ENCODE measurements around the gene TRIM46. TPM values are rescaled to one million over a fixed set of nuclear protein-coding genes. Genes with fewer than 3 reads are reported as not detected.

The TRIM46 gene
- total and polyA plus RNA-seq, 2 experiments from 2014 or later = 2.1 to 3.4 TPM

DNA sequence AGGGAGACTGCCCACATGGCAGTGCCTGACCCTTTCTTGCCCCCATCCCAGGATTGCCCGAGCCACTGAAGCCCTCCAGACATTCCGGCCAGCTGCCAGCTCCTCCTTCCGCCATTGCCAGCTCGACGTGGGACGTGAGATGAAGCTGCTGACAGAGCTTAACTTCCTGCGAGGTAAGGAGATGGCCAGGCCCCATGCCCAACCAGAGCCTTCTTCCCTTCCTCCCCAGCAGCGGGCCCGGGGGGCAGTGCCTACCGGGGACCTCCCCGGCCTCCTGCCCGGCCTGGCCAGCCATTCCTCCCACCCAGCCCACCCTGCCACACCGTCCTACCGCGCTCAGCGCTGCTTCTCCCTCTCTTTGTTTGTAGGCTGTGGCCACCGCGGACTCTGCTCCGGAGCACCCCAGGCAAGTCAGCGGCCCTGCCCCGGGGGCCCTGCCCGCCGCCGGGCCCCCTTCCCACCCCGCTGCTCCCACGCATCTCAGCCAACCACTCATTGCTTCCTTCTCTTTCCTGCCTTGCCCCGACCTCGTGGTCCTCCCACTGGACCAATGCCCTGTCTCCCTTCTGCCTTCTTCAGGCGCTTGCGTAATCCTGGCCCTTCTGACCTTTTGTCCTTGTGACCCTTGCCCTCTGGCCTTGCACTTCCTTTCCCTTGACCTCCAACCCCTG is 4.9 kb downstream of the TRIM46 start:
- Histone ChIP-seq H3K9ac (no peak overlapping the region), H3K9me3 (ENCODE audit: low read depth) (no peaks in the 10 kb centered on the region), H3K27ac (no peak overlapping the region), H3K36me3 (ENCODE audit: low read depth) (no peaks in the 10 kb centered on the region; the same call in 1 of the 2 replicates), H3K4me2 (ENCODE audit: unreplicated experiment) (no peak overlapping the region), H4K20me1 (ENCODE audit: insufficient read depth) (no peaks in the 10 kb centered on the region), H3K27me3 (replicated peaks; ENCODE audit: insufficient read depth) (no peaks in the 10 kb centered on the region), H3F3A (ENCODE audit: insufficient read depth) (peaks cover 5% of the 10 kb centered on the region; the same call in 1 of the 2 replicates), H3K4me1 (ENCODE audit: insufficient read depth) (no peaks in the 10 kb centered on the region), H3K9me2 (ENCODE audit: insufficient read depth) (no peaks in the 10 kb centered on the region), H3K79me2 (ENCODE audit: insufficient read depth) (no peaks in the 10 kb centered on the region), H3K4me3 (no peak overlapping the region), H2AFZ (no peak overlapping the region)
- DNase-seq = no peak
- 77 to 83% methylated on average over 10 to 30 of the region's 30 CpGs for WGBS, 2 experiments (ENCODE audit: low coverage in 1 of 2, low lambda C conversion rate in 2 of 2, missing lambda C conversion rate in 2 of 2)
- no peak for TF ChIP-seq EZH2phosphoT487 (IDR thresholded peaks at IDR 0.05; ENCODE audit: insufficient read depth, low read depth)
- no peak for TF ChIP-seq EZH2 (IDR thresholded peaks at IDR 0.05; ENCODE audit: insufficient read depth, poor library complexity, severe bottlenecking)
- in situ Hi-C loops (cut with MboI) = no loop called here

DNA sequence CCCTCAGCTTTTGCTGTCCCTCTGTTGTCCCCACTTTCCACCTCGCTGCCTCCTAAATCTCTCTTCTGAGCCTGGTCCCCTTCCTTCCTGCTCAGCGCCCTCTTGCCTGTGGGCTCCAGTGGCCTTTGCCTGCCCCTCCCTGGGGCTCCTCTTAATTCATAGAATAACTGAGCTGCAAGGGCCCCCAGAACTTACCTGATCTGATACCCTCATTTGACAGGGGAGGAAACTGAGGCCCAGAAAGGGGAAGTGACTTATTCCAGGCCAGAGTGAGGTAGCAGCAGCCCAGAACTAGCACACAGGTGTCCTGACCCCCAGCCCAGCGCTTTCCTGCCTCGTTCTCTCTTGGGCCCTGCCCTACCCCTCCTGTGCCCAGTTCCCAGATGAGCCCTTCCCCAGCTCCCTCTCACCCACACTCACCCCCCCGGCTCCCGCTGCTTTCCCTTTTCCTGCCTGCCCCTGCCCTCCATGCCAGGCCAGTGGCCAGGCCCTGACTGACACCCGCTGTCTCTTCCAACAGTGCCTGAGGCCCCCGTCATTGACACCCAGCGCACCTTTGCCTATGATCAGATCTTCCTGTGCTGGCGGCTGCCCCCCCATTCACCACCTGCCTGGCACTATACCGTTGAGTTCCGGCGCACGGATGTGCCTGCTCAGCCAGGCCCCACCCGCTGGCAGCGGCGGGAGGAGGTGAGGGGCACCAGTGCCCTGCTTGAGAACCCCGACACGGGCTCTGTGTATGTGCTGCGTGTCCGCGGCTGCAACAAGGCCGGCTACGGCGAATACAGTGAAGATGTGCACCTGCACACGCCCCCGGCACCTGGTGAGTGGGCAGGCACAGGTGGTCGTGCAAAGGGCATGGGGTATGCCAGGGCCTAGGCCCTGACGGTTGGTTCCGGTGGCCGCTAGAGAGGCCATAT is 5.7 kb downstream of the TRIM46 start:
- Histone ChIP-seq H3K9me2 (ENCODE audit: insufficient read depth) (no peaks in the 10 kb centered on the region), H3K27me3 (replicated peaks; ENCODE audit: insufficient read depth) (no peaks in the 10 kb centered on the region), H3K9ac (no peak overlapping the region), H3K4me3 (no peak overlapping the region), H3K36me3 (ENCODE audit: low read depth) (no peaks in the 10 kb centered on the region; the same call in 1 of the 2 replicates), H3F3A (ENCODE audit: insufficient read depth) (peaks cover 5% of the 10 kb centered on the region; the same call in 1 of the 2 replicates), H3K4me2 (ENCODE audit: unreplicated experiment) (no peak overlapping the region), H3K9me3 (ENCODE audit: low read depth) (no peaks in the 10 kb centered on the region), H4K20me1 (ENCODE audit: insufficient read depth) (no peaks in the 10 kb centered on the region), H2AFZ (no peak overlapping the region), H3K79me2 (ENCODE audit: insufficient read depth) (no peaks in the 10 kb centered on the region), H3K4me1 (ENCODE audit: insufficient read depth) (no peaks in the 10 kb centered on the region), H3K27ac (no peak overlapping the region)
- 94% methylated on average over 30 to 31 of the region's 31 CpGs for WGBS, 2 experiments (ENCODE audit: low coverage in 1 of 2, low lambda C conversion rate in 2 of 2, missing lambda C conversion rate in 2 of 2)
- no peak for DNase-seq
- TF ChIP-seq EZH2phosphoT487 (IDR thresholded peaks at IDR 0.05; ENCODE audit: insufficient read depth, low read depth) (no peak), EZH2 (IDR thresholded peaks at IDR 0.05; ENCODE audit: insufficient read depth, poor library complexity, severe bottlenecking) (no peak)
- in situ Hi-C loops (cut with MboI) = no loop called here

DNA sequence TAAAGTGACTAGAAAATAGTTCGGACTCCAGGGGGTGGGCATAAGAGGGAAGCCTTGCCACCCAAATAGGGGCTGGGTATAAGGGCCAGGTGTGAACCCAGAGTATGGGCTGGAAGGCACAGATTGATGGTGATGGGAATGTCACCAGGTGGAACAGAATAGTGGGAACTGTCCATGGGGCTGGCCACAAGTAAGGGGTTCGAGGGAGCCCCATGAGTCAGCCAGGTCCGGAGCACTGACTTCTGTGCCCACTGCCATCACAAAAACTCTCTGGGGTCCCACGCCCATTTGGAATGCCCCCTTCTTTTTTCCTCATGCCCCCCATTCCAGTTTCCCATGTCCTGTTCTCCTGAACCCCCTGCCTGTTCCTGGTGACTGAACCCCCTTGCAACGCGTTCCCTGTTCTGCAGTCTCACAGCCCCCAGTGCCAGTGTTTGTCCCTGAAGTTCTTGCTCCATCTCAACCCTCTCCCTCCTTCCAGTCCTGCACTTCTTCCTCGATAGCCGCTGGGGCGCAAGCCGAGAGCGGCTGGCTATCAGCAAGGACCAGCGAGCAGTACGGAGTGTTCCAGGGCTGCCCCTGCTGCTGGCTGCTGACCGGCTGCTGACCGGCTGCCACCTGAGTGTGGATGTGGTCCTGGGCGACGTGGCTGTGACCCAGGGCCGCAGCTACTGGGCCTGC is 7.9 kb downstream of the TRIM46 start:
- H3K4me1 ChIP-seq (ENCODE audit: insufficient read depth) = no peaks in the 10 kb centered on the region
- 0 out of 2 replicates have a peak, but pooled peaks cover under 1% of the 10 kb centered on the region for H3F3A ChIP-seq (ENCODE audit: insufficient read depth)
- H3K9ac ChIP-seq = no peak overlapping the region
- H3K27me3 ChIP-seq (replicated peaks; ENCODE audit: insufficient read depth) = no peaks in the 10 kb centered on the region
- no peak overlapping the region for H2AFZ ChIP-seq
- no peaks in the 10 kb centered on the region for H3K9me3 ChIP-seq (ENCODE audit: low read depth)
- H3K4me3 ChIP-seq = no peak overlapping the region
- TF ChIP-seq EZH2 (IDR thresholded peaks at IDR 0.05; ENCODE audit: insufficient read depth, poor library complexity, severe bottlenecking) (no peak), EZH2phosphoT487 (IDR thresholded peaks at IDR 0.05; ENCODE audit: insufficient read depth, low read depth) (no peak)
- 94 to 96% methylated on average over 18 of the region's 18 CpGs for WGBS, 2 experiments (ENCODE audit: low coverage in 1 of 2, low lambda C conversion rate in 2 of 2, missing lambda C conversion rate in 2 of 2)
- in situ Hi-C loops (cut with MboI) = no loop called here
- no peaks in the 10 kb centered on the region for H4K20me1 ChIP-seq (ENCODE audit: insufficient read depth)
- no peak overlapping the region for H3K27ac ChIP-seq
- DNase-seq = no peak
- no peak overlapping the region for H3K4me2 ChIP-seq (ENCODE audit: unreplicated experiment)
- no peaks in the 10 kb centered on the region; the same call in 1 of the 2 replicates for H3K36me3 ChIP-seq (ENCODE audit: low read depth)
- H3K79me2 ChIP-seq (ENCODE audit: insufficient read depth) = no peaks in the 10 kb centered on the region
- no peaks in the 10 kb centered on the region for H3K9me2 ChIP-seq (ENCODE audit: insufficient read depth)

DNA sequence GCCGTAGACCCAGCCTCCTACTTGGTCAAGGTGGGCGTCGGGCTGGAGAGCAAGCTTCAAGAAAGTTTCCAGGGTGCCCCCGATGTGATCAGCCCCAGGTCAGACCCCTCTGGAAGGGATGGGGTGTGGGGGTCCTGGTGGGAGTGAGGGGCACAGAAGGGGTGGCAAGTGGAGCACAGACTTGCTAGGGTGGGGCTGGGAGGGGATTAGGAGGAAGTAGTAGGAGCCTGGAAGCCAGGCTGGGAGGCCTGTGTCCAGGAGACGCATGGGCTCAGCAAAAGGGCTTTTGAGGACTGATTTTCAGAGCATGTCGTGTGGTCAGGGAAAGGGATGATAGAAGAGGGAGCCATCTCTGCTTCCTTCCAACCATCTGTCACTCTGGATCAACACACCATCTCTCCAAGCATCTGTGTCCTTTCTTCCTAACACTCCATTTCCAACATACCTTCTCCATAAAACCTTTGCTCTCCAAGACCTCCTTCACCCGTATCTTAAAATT is 8.5 kb downstream of the TRIM46 start:
- in situ Hi-C loops (cut with MboI) = no loop called here
- H4K20me1 ChIP-seq (ENCODE audit: insufficient read depth) = no peaks in the 10 kb centered on the region
- 90 to 93% methylated on average over 4 to 7 of the region's 7 CpGs for WGBS, 2 experiments (ENCODE audit: low coverage in 1 of 2, low lambda C conversion rate in 2 of 2, missing lambda C conversion rate in 2 of 2)

More for the DNA sequence above, 8.5 kb downstream of the TRIM46 start:
- H3K4me1 ChIP-seq (ENCODE audit: insufficient read depth) = no peaks in the 10 kb centered on the region
- H2AFZ ChIP-seq = no peak overlapping the region
- no peaks in the 10 kb centered on the region; the same call in 1 of the 2 replicates for H3K36me3 ChIP-seq (ENCODE audit: low read depth)
- H3K4me2 ChIP-seq (ENCODE audit: unreplicated experiment) = no peak overlapping the region
- no peaks in the 10 kb centered on the region for H3K79me2 ChIP-seq (ENCODE audit: insufficient read depth)
- no peaks in the 10 kb centered on the region for H3K9me2 ChIP-seq (ENCODE audit: insufficient read depth)
- no peak for TF ChIP-seq EZH2 (IDR thresholded peaks at IDR 0.05; ENCODE audit: insufficient read depth, poor library complexity, severe bottlenecking)
- no peak for TF ChIP-seq EZH2phosphoT487 (IDR thresholded peaks at IDR 0.05; ENCODE audit: insufficient read depth, low read depth)
- no peaks in the 10 kb centered on the region for H3F3A ChIP-seq (ENCODE audit: insufficient read depth)
- no peaks in the 10 kb centered on the region for H3K9me3 ChIP-seq (ENCODE audit: low read depth)
- H3K27me3 ChIP-seq (replicated peaks; ENCODE audit: insufficient read depth) = no peaks in the 10 kb centered on the region
- no peak overlapping the region for H3K9ac ChIP-seq
- no peak overlapping the region for H3K27ac ChIP-seq
- DNase-seq = no peak
- no peak overlapping the region for H3K4me3 ChIP-seq

All from GM23248 (cell line).